OCI-LY7 (cell line): ENCODE results near the gene TTC9.

Experiments used
- CTCF ChIP-seq: fragments of 200-600 bp; sonication (generic); conservative IDR thresholded peaks from 2 replicates; pipeline ENCODE4 v1.5.1; 2014; ENCODE audit warnings: mild to moderate bottlenecking, antibody characterized with exemption, low read length, moderate library complexity, mixed read lengths
- EZH2phosphoT487 ChIP-seq: fragments of 200-600 bp; sonication (generic); IDR thresholded peaks from 2 replicates; pipeline ENCODE4 v1.6.1; 2018; ENCODE audit warnings: low read depth, borderline replicate concordance, mild to moderate bottlenecking, mixed run types, antibody characterized with exemption, low read length, moderate library complexity, mixed read lengths

- TF ChIP-seq CTCF (no peak), EZH2phosphoT487 (no peak)
Measured at GRCh38 chr14:70638416-70638815, 3.3 kb upstream of the TTC9 start.
